Measurements from ENCODE around the gene RGR. TPM values are rescaled to one million over a fixed set of nuclear protein-coding genes. Genes with fewer than 3 reads are reported as not detected.

The RGR gene
- polyA plus RNA-seq, 1 donor (not counting 4 experiments of a cell fraction or from before 2014, with no cell fraction given) = not detected

DNA sequence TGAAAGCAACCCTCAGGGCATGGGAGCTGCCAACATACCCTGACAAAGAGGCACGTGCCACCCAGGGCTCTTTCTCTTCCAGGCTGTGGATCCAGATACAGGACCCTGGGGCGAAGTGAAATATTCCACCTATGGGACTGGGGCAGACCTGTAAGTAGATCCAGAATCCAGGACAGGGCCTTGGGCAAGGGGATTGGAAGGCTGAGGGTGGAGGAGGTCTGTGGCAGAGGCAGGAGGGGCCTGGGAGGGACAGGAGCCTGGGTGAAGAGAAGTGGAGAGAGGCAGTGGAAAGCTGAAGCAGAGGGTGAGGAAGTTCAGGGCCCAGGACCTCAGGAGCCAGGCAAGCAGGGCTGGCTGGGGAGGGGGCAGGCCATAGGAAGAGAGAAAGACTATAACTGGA, 33.3 kb upstream of the RGR start:
- Histone ChIP-seq H3K4me1 (ENCODE audit: control insufficient read depth, extremely low read depth, insufficient read depth, low read length) (no peaks in the 10 kb centered on the region), H3K9me1 (ENCODE audit: control insufficient read depth, extremely low read depth, insufficient read depth, low read length) (no peaks in the 10 kb centered on the region), H3K27me3 (ENCODE audit: control insufficient read depth, extremely low read depth, insufficient read depth, low read length) (no peaks in the 10 kb centered on the region), H3K9me3 (ENCODE audit: control insufficient read depth, low read depth, low read length) (no peaks in the 10 kb centered on the region), H3K4me3 (ENCODE audit: control insufficient read depth in 2 of 3, extremely low read depth in 1 of 3, insufficient read depth in 2 of 3, low read depth in 1 of 3, low read length in 3 of 3) (no peak overlapping the region), H3K4me2 (ENCODE audit: control insufficient read depth, extremely low read depth, insufficient read depth, low read depth, low read length) (no peak overlapping the region), H3K9ac (ENCODE audit: control insufficient read depth, extremely low read depth, insufficient read depth, low read length) (no peak overlapping the region), H3K27ac (ENCODE audit: control insufficient read depth, insufficient read depth, low read length) (no peak overlapping the region), H3K79me2 (ENCODE audit: control insufficient read depth, insufficient read depth, low read length) (no peaks in the 10 kb centered on the region), H4K20me1 (ENCODE audit: control insufficient read depth, extremely low read depth, insufficient read depth, low read length) (no peaks in the 10 kb centered on the region), H3K36me3 (ENCODE audit: control insufficient read depth in 2 of 2, extremely low read depth in 1 of 2, insufficient read depth in 2 of 2, low read length in 2 of 2) (no peaks in the 10 kb centered on the region), H2AFZ (ENCODE audit: control insufficient read depth, low read length) (no peak overlapping the region)
- TF ChIP-seq, protein P1, sequence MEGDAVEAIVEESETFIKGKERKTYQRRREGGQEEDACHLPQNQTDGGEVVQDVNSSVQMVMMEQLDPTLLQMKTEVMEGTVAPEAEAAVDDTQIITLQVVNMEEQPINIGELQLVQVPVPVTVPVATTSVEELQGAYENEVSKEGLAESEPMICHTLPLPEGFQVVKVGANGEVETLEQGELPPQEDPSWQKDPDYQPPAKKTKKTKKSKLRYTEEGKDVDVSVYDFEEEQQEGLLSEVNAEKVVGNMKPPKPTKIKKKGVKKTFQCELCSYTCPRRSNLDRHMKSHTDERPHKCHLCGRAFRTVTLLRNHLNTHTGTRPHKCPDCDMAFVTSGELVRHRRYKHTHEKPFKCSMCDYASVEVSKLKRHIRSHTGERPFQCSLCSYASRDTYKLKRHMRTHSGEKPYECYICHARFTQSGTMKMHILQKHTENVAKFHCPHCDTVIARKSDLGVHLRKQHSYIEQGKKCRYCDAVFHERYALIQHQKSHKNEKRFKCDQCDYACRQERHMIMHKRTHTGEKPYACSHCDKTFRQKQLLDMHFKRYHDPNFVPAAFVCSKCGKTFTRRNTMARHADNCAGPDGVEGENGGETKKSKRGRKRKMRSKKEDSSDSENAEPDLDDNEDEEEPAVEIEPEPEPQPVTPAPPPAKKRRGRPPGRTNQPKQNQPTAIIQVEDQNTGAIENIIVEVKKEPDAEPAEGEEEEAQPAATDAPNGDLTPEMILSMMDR (optimal IDR thresholded peaks at IDR 0.05 in 1 of 3, IDR thresholded peaks at IDR 0.05 in 1 of 3, conservative IDR thresholded peaks at IDR 0.05 in 1 of 3; ENCODE audit: extremely low read depth in 1 of 3, insufficient read depth in 2 of 3, low read length in 3 of 3) = no peak
- TF ChIP-seq EZH2 (IDR thresholded peaks at IDR 0.05; ENCODE audit: low read length) = no peak
- no peak for FAIRE-seq
- DNase-seq (ENCODE audit: low read depth, low spot score) = no peak
- dilution Hi-C loops (cut with MboI; ENCODE audit: extremely low pct_ligation_motif_present, low sequenced_read_pairs) = no loop called here

DNA sequence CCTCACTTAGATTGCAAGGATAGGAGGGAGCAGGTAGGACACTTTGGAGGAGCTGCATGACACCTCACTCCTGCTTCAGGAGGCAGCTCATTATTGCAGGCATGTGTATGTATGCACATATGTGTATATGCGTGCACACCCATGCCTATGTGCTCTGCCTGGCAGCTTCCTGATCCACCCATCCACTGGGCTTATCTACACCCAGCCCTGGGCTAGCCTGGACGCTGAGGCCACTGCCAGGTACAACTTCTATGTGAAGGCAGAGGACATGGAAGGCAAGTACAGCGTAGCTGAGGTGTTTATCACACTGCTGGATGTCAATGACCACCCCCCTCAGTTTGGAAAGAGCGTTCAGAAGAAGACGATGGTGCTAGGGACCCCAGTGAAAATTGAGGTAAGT, 32.8 kb upstream of the RGR start:
- TF ChIP-seq, protein P1 (optimal IDR thresholded peaks at IDR 0.05 in 1 of 3, IDR thresholded peaks at IDR 0.05 in 1 of 3, conservative IDR thresholded peaks at IDR 0.05 in 1 of 3; ENCODE audit: extremely low read depth in 1 of 3, insufficient read depth in 2 of 3, low read length in 3 of 3) = no peak
- TF ChIP-seq EZH2 (IDR thresholded peaks at IDR 0.05; ENCODE audit: low read length) = no peak
- no peak overlapping the region for H3K4me3 ChIP-seq (ENCODE audit: control insufficient read depth in 2 of 3, extremely low read depth in 1 of 3, insufficient read depth in 2 of 3, low read depth in 1 of 3, low read length in 3 of 3)
- no peaks in the 10 kb centered on the region for H3K4me1 ChIP-seq (ENCODE audit: control insufficient read depth, extremely low read depth, insufficient read depth, low read length)
- no peak for DNase-seq (ENCODE audit: low read depth, low spot score)
- H4K20me1 ChIP-seq (ENCODE audit: control insufficient read depth, extremely low read depth, insufficient read depth, low read length) = no peaks in the 10 kb centered on the region
- no peaks in the 10 kb centered on the region for H3K9me1 ChIP-seq (ENCODE audit: control insufficient read depth, extremely low read depth, insufficient read depth, low read length)
- dilution Hi-C loops (cut with MboI; ENCODE audit: extremely low pct_ligation_motif_present, low sequenced_read_pairs) = no loop called here
- no peak overlapping the region for H3K27ac ChIP-seq (ENCODE audit: control insufficient read depth, insufficient read depth, low read length)
- FAIRE-seq = no peak
- no peak overlapping the region for H3K9ac ChIP-seq (ENCODE audit: control insufficient read depth, extremely low read depth, insufficient read depth, low read length)
- H3K36me3 ChIP-seq (ENCODE audit: control insufficient read depth in 2 of 2, extremely low read depth in 1 of 2, insufficient read depth in 2 of 2, low read length in 2 of 2) = no peaks in the 10 kb centered on the region
- H3K9me3 ChIP-seq (ENCODE audit: control insufficient read depth, low read depth, low read length) = no peaks in the 10 kb centered on the region
- H3K27me3 ChIP-seq (ENCODE audit: control insufficient read depth, extremely low read depth, insufficient read depth, low read length) = no peaks in the 10 kb centered on the region
- H3K79me2 ChIP-seq (ENCODE audit: control insufficient read depth, insufficient read depth, low read length) = no peaks in the 10 kb centered on the region
- H2AFZ ChIP-seq (ENCODE audit: control insufficient read depth, low read length) = no peak overlapping the region
- no peak overlapping the region for H3K4me2 ChIP-seq (ENCODE audit: control insufficient read depth, extremely low read depth, insufficient read depth, low read depth, low read length)

Data from keratinocyte (primary cell).